SU-DHL-6 (cell line): ENCODE measurements around the gene WASHC1.
A peak's percentile ranks its signal among the peaks of the same experiment; 100 is the strongest.
"Not testable (repeated sequence)": the region's sequence is repeated elsewhere in the genome, so short reads cannot be mapped to it uniquely, and the experiment has no call there.

Experiments used
- H2AFZ ChIP-seq: fragments of 200-600 bp; sonication (generic); 2 replicates; pipeline ENCODE4 v1.6.1; 2014; ENCODE audit warnings: low read depth, mild to moderate bottlenecking, moderate library complexity, mixed read lengths, antibody characterized with exemption, low read length; ENCODE audit not compliant: severe bottlenecking
- H3F3A ChIP-seq: fragments of 200-600 bp; shearing (Covaris generic); 2 replicates; pipeline ENCODE4 v1.6.0; 2016; ENCODE audit warnings: antibody characterized with exemption, mild to moderate bottlenecking; ENCODE audit not compliant: insufficient read depth
- H3K27ac ChIP-seq: fragments of 200-600 bp; sonication (generic); 2 replicates; pipeline ENCODE4 v1.5.1; 2016; ENCODE audit warnings: low read depth, mild to moderate bottlenecking, low read length, moderate library complexity, mixed read lengths
- H3K27me3 ChIP-seq: fragments of 200-600 bp; sonication (generic), shearing (Covaris generic); 2 replicates; pipeline ENCODE4 v1.6.0; 2014; ENCODE audit warnings: mild to moderate bottlenecking, low read length
- H3K36me3 ChIP-seq: fragments of 200-600 bp; sonication (generic); 2 replicates; pipeline ENCODE4 v1.6.1; 2014; ENCODE audit warnings: mild to moderate bottlenecking, low read length, mixed read lengths
- H3K4me2 ChIP-seq: fragments of 300-600, 200-600 bp; shearing (Covaris generic), sonication (generic); 2 replicates; pipeline ENCODE4 v1.6.0; 2014; ENCODE audit warnings: low read length, low read depth, mild to moderate bottlenecking; ENCODE audit not compliant: poor library complexity, severe bottlenecking
- H3K4me3 ChIP-seq: fragments of 200-600 bp; sonication (generic); 2 replicates; pipeline ENCODE4 v1.5.1; 2014; ENCODE audit warnings: antibody characterized with exemption, low read length, mild to moderate bottlenecking, mixed read lengths; ENCODE audit not compliant: insufficient read depth, poor library complexity, severe bottlenecking
- H3K79me2 ChIP-seq: fragments of 200-600 bp; sonication (generic); 2 replicates; pipeline ENCODE4 v1.6.1; 2014; ENCODE audit warnings: mild to moderate bottlenecking, low read length, moderate library complexity; ENCODE audit not compliant: insufficient read depth
- H3K9ac ChIP-seq: fragments of 200-600 bp; sonication (generic); 2 replicates; pipeline ENCODE4 v1.7.0; 2014; ENCODE audit warnings: mild to moderate bottlenecking, low read length
- H3K9me2 ChIP-seq: fragments of 200-600 bp; sonication (generic); replicated peaks from 2 replicates; pipeline ENCODE4 v1.6.1; 2014; ENCODE audit warnings: low read length; ENCODE audit not compliant: insufficient read depth
- H3K9me3 ChIP-seq: fragments of 200-600 bp; sonication (generic); 2 replicates; pipeline ENCODE4 v1.6.1; 2014; ENCODE audit warnings: low read length, mixed read lengths; ENCODE audit not compliant: insufficient read depth
- H4K20me1 ChIP-seq: fragments of 200-600 bp; sonication (generic); 2 replicates; pipeline ENCODE4 v1.6.1; 2014; ENCODE audit warnings: low read depth, mild to moderate bottlenecking, antibody characterized with exemption, low read length, moderate library complexity, mixed read lengths
- TF ChIP-seq, protein P1 (sequence below): fragments of 200-600 bp; sonication (generic); IDR thresholded peaks from one replicate; pipeline ENCODE4 v1.5.1; 2017; ENCODE audit warnings: antibody characterized with exemption, mild to moderate bottlenecking, low read length, moderate library complexity; ENCODE audit not compliant: insufficient read depth, poor library complexity, severe bottlenecking

The WASHC1 gene

DNA sequence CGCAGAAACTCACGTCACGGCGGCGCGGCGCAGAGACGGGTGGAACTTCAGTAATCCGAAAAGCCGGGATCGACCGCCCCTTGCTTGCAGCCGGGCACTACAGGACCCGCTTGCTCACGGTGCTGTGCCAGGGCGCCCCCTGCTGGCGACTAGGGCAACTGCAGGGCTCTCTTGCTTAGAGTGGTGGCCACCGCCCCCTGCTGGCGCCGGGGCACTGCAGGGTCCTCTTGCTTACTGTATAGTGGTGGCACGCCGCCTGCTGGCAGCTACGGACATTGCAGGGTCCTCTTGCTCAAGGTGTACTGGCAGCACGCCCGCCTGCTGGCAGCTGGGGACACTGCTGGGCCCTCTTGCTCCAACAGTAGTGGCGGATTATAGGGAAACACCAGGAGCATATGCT lies 18.1 kb downstream of the WASHC1 start:
- not testable (repeated sequence) for H3F3A ChIP-seq, H3K9me2 ChIP-seq, H3K9ac ChIP-seq, H3K4me3 ChIP-seq, H3K9me3 ChIP-seq, H3K27me3 ChIP-seq, H3K4me2 ChIP-seq, H2AFZ ChIP-seq, H3K27ac ChIP-seq, H3K36me3 ChIP-seq, H4K20me1 ChIP-seq, H3K79me2 ChIP-seq
- TF ChIP-seq, protein P1, sequence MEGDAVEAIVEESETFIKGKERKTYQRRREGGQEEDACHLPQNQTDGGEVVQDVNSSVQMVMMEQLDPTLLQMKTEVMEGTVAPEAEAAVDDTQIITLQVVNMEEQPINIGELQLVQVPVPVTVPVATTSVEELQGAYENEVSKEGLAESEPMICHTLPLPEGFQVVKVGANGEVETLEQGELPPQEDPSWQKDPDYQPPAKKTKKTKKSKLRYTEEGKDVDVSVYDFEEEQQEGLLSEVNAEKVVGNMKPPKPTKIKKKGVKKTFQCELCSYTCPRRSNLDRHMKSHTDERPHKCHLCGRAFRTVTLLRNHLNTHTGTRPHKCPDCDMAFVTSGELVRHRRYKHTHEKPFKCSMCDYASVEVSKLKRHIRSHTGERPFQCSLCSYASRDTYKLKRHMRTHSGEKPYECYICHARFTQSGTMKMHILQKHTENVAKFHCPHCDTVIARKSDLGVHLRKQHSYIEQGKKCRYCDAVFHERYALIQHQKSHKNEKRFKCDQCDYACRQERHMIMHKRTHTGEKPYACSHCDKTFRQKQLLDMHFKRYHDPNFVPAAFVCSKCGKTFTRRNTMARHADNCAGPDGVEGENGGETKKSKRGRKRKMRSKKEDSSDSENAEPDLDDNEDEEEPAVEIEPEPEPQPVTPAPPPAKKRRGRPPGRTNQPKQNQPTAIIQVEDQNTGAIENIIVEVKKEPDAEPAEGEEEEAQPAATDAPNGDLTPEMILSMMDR: peak; percentile 13

DNA sequence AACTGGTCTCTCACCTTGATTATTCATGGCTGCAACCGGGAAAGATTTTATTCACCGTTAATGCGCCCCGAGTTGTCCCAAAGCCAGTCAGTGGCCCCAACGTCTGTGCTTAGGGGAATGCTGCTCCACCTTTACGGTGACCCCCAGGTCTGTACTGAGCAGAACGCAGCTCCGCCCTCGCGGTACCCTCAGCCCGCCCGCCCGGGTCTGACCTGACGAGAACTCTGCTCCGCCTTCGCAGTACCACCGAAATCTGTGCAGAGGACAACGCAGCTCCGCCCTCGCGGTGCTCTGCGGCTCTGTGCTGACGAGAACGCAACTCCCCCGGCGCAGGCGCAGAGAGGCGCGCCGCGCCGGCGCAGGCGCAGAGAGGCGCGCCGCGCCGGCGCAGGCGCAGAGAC lies 18.6 kb downstream of the WASHC1 start:
- H3K9me3 ChIP-seq, H3K27me3 ChIP-seq, H2AFZ ChIP-seq, H3K4me3 ChIP-seq, H3K4me2 ChIP-seq, H3K36me3 ChIP-seq, H4K20me1 ChIP-seq, H3K9me2 ChIP-seq, H3K27ac ChIP-seq, H3F3A ChIP-seq, H3K79me2 ChIP-seq, H3K9ac ChIP-seq: not testable (repeated sequence)

DNA sequence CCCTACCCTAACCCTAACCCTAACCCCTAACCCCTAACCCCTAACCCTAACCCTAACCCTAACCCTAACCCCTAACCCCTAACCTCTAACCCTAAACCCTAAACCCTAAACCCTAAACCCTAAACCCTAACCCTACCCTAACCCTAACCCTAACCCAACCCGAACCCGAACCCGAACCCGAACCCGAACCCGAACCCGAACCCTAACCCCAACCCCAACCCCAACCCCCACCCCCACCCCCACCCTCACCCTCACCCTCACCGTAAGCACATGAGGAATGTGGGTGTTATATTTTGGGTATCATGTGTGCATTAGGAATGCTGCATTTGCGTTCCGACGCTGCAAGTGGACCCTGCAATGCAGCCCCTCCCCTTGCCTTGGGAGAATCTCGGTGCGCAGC lies 19.0 kb downstream of the WASHC1 start:
- not testable (repeated sequence) for H3K4me2 ChIP-seq, H2AFZ ChIP-seq, H3K9ac ChIP-seq, H3K4me3 ChIP-seq, H3F3A ChIP-seq, H3K27me3 ChIP-seq, H4K20me1 ChIP-seq, H3K79me2 ChIP-seq, H3K27ac ChIP-seq, H3K36me3 ChIP-seq, H3K9me2 ChIP-seq, H3K9me3 ChIP-seq
